Measurements from ENCODE around the gene GGCX. TPM values are rescaled to one million over a fixed set of nuclear protein-coding genes. Genes with fewer than 3 reads are reported as not detected.
A peak's percentile ranks its signal among the peaks of the same experiment; 100 is the strongest.

Gene GGCX
- total and polyA plus RNA-seq, 9 of the 15 experiments (the other 6 are each of a cell fraction or from before 2014, with no cell fraction given) = 14.4 to 47.1 (median 28.1) TPM

- TF ChIP-seq ZBTB33 (CRISPR knock-in tag; IDR thresholded peaks at IDR 0.05) = no peak
- TF ChIP-seq DDX20 (tag; IDR thresholded peaks at IDR 0.05; ENCODE audit: low read depth) = no peak
- TF ChIP-seq SIX5 (IDR thresholded peaks at IDR 0.05; ENCODE audit: borderline replicate concordance in 1 of 2, insufficient read depth in 1 of 2, low read depth in 1 of 2, low read length in 2 of 2) = no peak
- TF ChIP-seq CHCHD3 (CRISPR knock-in tag; IDR thresholded peaks at IDR 0.05) = no peak
- no peak for TF ChIP-seq SP1 (CRISPR knock-in tag; IDR thresholded peaks at IDR 0.05)
- no peak for TF ChIP-seq SMAD3 (CRISPR knock-in tag; conservative IDR thresholded peaks at IDR 0.05)
- TF ChIP-seq ETV1 (tag; conservative IDR thresholded peaks at IDR 0.05; ENCODE audit: low read depth) = 0 out of 2 replicates have a peak, but pooled peaks have one; percentile 17
- no peak for TF ChIP-seq FOXP1 (CRISPR knock-in tag; IDR thresholded peaks at IDR 0.05)
- no peak for TF ChIP-seq NFIX (CRISPR knock-in tag; IDR thresholded peaks at IDR 0.05; ENCODE audit: low read depth)
- TF ChIP-seq ZBED1 (IDR thresholded peaks at IDR 0.05) = no peak
- TF ChIP-seq KDM4B (IDR thresholded peaks at IDR 0.05; ENCODE audit: borderline replicate concordance in 2 of 2, low read depth in 1 of 2) = no peak
- TF ChIP-seq RCOR1 (IDR thresholded peaks at IDR 0.05; ENCODE audit: borderline replicate concordance in 1 of 2, low read depth in 2 of 2, low read length in 2 of 2) = no peak
- no peak for TF ChIP-seq ZNF766 (CRISPR knock-in tag; conservative IDR thresholded peaks at IDR 0.05)
- TF ChIP-seq CSDE1 (IDR thresholded peaks at IDR 0.05) = no peak
- no peak for TF ChIP-seq ZNF143 (CRISPR knock-in tag; IDR thresholded peaks at IDR 0.05)
- TF ChIP-seq ATF7 (IDR thresholded peaks at IDR 0.05) = 0 out of 2 replicates have a peak, but pooled peaks have one; percentile 8
- TF ChIP-seq SMARCE1 (IDR thresholded peaks at IDR 0.05) = no peak
- TF ChIP-seq PREB (CRISPR knock-in tag; IDR thresholded peaks at IDR 0.05) = no peak
- no peak for TF ChIP-seq NR2C2 (CRISPR knock-in tag; IDR thresholded peaks at IDR 0.05)
- TF ChIP-seq NR2C2 (tag; IDR thresholded peaks at IDR 0.05) = peak; percentile 82; the same call in 1 of the 2 replicates
- TF ChIP-seq ZNF280A (IDR thresholded peaks at IDR 0.05; ENCODE audit: low read depth, partially characterized antibody) = no peak
- TF ChIP-seq BRD4 (IDR thresholded peaks at IDR 0.05) = no peak
- peak; percentile 61; the same call in 1 of the 2 replicates for TF ChIP-seq ZBTB9 (CRISPR knock-in tag; IDR thresholded peaks at IDR 0.05)
Measured at GRCh38 chr2:85577386-85578242, 16.3 kb upstream of the GGCX start, which contains the start of gene VAMP8 (continued).

All from K562 (cell line).